GM23338 (cell line): Measurements from ENCODE around the gene TTC28. TPM values are rescaled to one million over a fixed set of nuclear protein-coding genes. Genes with fewer than 3 reads are reported as not detected.

Experiments
- ATAC-seq: fragments of 200-7000 bp; cut with Tn5 transposase; 3 replicates; pipeline ENCODE4 v1.9.1; 2020
- DNase-seq: peaks from one replicate; pipeline ENCODE4 v3.0.0-alpha.2; 2015; ENCODE audit warnings: low spot score
- H2AFZ ChIP-seq: fragments of 200-600 bp; sonication (generic); 2 replicates; pipeline ENCODE4 v1.8.0; 2016; ENCODE audit warnings: antibody characterized with exemption, mild to moderate bottlenecking, moderate library complexity
- H3F3A ChIP-seq: fragments of 200-600 bp; sonication (generic); replicated peaks from 2 replicates; pipeline ENCODE4 v1.8.0; 2017; ENCODE audit warnings: antibody characterized with exemption, mixed run types, low read depth
- H3K27ac ChIP-seq: fragments of 200-600 bp; sonication (generic); 2 replicates; pipeline ENCODE4 v1.6.1; 2016; ENCODE audit warnings: low read depth
- H3K27me3 ChIP-seq: fragments of 200-600 bp; sonication (generic); 2 replicates; pipeline ENCODE4 v1.8.0; 2016; ENCODE audit warnings: mild to moderate bottlenecking, mixed run types, moderate library complexity; ENCODE audit not compliant: insufficient read depth
- H3K36me3 ChIP-seq: fragments of 200-600 bp; sonication (generic); 2 replicates; pipeline ENCODE4 v1.8.0; 2016; ENCODE audit warnings: mild to moderate bottlenecking; ENCODE audit not compliant: insufficient read depth
- H3K4me1 ChIP-seq: fragments of 200-600 bp; sonication (generic); 2 replicates; pipeline ENCODE4 v1.8.0; 2016; ENCODE audit warnings: mild to moderate bottlenecking, moderate library complexity; ENCODE audit not compliant: insufficient read depth
- H3K4me2 ChIP-seq: fragments of 200-600 bp; sonication (generic); 2 replicates; pipeline ENCODE4 v1.7.1; 2017; ENCODE audit warnings: mixed run types
- H3K4me3 ChIP-seq: fragments of 200-600 bp; sonication (generic); 2 replicates; pipeline ENCODE4 v1.6.1; 2016; ENCODE audit warnings: mixed run types
- H3K79me2 ChIP-seq: fragments of 200-600 bp; sonication (generic); replicated peaks from 2 replicates; pipeline ENCODE4 v1.8.0; 2017; ENCODE audit warnings: mild to moderate bottlenecking; ENCODE audit not compliant: insufficient read depth
- H3K9me2 ChIP-seq: fragments of 200-600 bp; sonication (generic); 2 replicates; pipeline ENCODE4 v1.8.0; 2017; ENCODE audit not compliant: insufficient read depth
- H4K20me1 ChIP-seq: fragments of 200-600 bp; sonication (generic); replicated peaks from 2 replicates; pipeline ENCODE4 v1.8.0; 2017; ENCODE audit warnings: mild to moderate bottlenecking; ENCODE audit not compliant: insufficient read depth
- H3K27ac Mint-ChIP-seq: 2 replicates; pipeline ENCODE4 v1.8.0; 2020; ENCODE audit warnings: inconsistent platforms, mild to moderate bottlenecking, moderate library complexity, mixed read lengths
- H3K27me3 Mint-ChIP-seq: 3 replicates; pipeline ENCODE4 v1.8.0; 2022; ENCODE audit warnings: low read depth, mild to moderate bottlenecking, moderate library complexity, mixed read lengths, inconsistent platforms; ENCODE audit not compliant: insufficient read depth, poor library complexity
- H3K36me3 Mint-ChIP-seq: 3 replicates; pipeline ENCODE4 v1.8.0; 2021; ENCODE audit warnings: low read depth, mild to moderate bottlenecking, inconsistent platforms, moderate library complexity, mixed read lengths
- H3K4me1 Mint-ChIP-seq: 3 replicates; pipeline ENCODE4 v1.8.0; 2020; ENCODE audit warnings: mild to moderate bottlenecking, inconsistent platforms, mixed read lengths
- H3K4me3 Mint-ChIP-seq: 3 replicates; pipeline ENCODE4 v1.8.0; 2021; ENCODE audit warnings: moderate library complexity, mild to moderate bottlenecking, inconsistent platforms, mixed read lengths
- H3K9me3 Mint-ChIP-seq: 3 replicates; pipeline ENCODE4 v1.8.0; 2020; ENCODE audit warnings: moderate library complexity, mild to moderate bottlenecking, inconsistent platforms, mixed read lengths
- CREB1 ChIP-seq: fragments of 250-450 bp; sonication (Bioruptor Pico); IDR thresholded peaks from 2 replicates; pipeline ENCODE4 v1.5.0; 2020; ENCODE audit warnings: low read depth, mild to moderate bottlenecking, moderate library complexity
- EZH2phosphoT487 ChIP-seq: fragments of 200-600 bp; sonication (generic); IDR thresholded peaks from one replicate; pipeline ENCODE4 v1.8.1; 2018; ENCODE audit warnings: antibody characterized with exemption; ENCODE audit not compliant: unreplicated experiment
- NANOG ChIP-seq: IDR thresholded peaks from 2 replicates; pipeline ENCODE4 v1.6.1; 2016; ENCODE audit warnings: antibody characterized with exemption, borderline replicate concordance
- STAT1 ChIP-seq: IDR thresholded peaks from one replicate; pipeline ENCODE4 v1.6.1; 2016; ENCODE audit warnings: antibody characterized with exemption; ENCODE audit not compliant: unreplicated experiment
- ZNF114 ChIP-seq: fragments of 250-450 bp; sonication (Bioruptor Pico); IDR thresholded peaks from 2 replicates; pipeline ENCODE4 v1.5.0; 2020; ENCODE audit warnings: mild to moderate bottlenecking, moderate library complexity
- polyA plus RNA-seq: library from polyadenylated mRNA; unstranded; fragments of >200 nt; fragmentation: Nextera tagmentation; extraction: Ambion mirVana; gene quantifications from 2 replicates; pipeline ENCODE4 v1.2.1, GENCODE V29; 2016
- total RNA-seq: library from RNA; depleted of rRNA; stranded (reverse); fragments of >200 nt; shearing (Covaris generic); gene quantifications from 2 replicates; pipeline ENCODE4 v1.2.3, GENCODE V29; 2014
- TF ChIP-seq, protein P1 (sequence below): fragments of 250-450 bp; sonication (Bioruptor Pico); IDR thresholded peaks from 2 replicates; pipeline ENCODE4 v1.5.0; 2020; ENCODE audit warnings: mild to moderate bottlenecking, moderate library complexity
- TF ChIP-seq, protein P2 (sequence below): IDR thresholded peaks from 2 replicates; pipeline ENCODE4 v1.6.1; 2016; ENCODE audit warnings: antibody characterized with exemption
- TF ChIP-seq, protein P3 (sequence below): IDR thresholded peaks from one replicate; pipeline ENCODE4 v1.6.1; 2018; ENCODE audit warnings: antibody characterized with exemption; ENCODE audit not compliant: unreplicated experiment

The TTC28 gene
- total and polyA plus RNA-seq, 2 experiments from 2014 or later: 4.5 to 16.1 TPM

DNA sequence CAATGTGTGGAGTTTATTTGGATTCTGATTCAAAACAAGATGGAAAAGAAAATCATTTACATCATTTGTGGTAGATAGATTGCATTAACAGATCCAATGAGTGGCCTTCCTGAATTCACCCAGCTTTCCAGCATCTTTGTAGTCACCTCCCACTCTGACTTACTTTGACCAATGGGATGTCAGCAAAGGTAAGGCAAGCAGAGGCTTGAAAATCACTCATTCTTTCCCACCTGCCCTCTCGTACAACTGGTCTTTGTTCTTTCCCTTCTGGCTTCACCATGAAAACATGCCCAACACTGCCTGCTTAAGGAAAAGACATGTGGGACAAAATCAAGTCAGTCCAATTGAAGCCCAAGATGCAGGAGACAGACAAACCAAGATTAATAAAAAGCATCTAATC, 202.1 kb downstream of the TTC28 start (continued):
- TF ChIP-seq, protein P1, sequence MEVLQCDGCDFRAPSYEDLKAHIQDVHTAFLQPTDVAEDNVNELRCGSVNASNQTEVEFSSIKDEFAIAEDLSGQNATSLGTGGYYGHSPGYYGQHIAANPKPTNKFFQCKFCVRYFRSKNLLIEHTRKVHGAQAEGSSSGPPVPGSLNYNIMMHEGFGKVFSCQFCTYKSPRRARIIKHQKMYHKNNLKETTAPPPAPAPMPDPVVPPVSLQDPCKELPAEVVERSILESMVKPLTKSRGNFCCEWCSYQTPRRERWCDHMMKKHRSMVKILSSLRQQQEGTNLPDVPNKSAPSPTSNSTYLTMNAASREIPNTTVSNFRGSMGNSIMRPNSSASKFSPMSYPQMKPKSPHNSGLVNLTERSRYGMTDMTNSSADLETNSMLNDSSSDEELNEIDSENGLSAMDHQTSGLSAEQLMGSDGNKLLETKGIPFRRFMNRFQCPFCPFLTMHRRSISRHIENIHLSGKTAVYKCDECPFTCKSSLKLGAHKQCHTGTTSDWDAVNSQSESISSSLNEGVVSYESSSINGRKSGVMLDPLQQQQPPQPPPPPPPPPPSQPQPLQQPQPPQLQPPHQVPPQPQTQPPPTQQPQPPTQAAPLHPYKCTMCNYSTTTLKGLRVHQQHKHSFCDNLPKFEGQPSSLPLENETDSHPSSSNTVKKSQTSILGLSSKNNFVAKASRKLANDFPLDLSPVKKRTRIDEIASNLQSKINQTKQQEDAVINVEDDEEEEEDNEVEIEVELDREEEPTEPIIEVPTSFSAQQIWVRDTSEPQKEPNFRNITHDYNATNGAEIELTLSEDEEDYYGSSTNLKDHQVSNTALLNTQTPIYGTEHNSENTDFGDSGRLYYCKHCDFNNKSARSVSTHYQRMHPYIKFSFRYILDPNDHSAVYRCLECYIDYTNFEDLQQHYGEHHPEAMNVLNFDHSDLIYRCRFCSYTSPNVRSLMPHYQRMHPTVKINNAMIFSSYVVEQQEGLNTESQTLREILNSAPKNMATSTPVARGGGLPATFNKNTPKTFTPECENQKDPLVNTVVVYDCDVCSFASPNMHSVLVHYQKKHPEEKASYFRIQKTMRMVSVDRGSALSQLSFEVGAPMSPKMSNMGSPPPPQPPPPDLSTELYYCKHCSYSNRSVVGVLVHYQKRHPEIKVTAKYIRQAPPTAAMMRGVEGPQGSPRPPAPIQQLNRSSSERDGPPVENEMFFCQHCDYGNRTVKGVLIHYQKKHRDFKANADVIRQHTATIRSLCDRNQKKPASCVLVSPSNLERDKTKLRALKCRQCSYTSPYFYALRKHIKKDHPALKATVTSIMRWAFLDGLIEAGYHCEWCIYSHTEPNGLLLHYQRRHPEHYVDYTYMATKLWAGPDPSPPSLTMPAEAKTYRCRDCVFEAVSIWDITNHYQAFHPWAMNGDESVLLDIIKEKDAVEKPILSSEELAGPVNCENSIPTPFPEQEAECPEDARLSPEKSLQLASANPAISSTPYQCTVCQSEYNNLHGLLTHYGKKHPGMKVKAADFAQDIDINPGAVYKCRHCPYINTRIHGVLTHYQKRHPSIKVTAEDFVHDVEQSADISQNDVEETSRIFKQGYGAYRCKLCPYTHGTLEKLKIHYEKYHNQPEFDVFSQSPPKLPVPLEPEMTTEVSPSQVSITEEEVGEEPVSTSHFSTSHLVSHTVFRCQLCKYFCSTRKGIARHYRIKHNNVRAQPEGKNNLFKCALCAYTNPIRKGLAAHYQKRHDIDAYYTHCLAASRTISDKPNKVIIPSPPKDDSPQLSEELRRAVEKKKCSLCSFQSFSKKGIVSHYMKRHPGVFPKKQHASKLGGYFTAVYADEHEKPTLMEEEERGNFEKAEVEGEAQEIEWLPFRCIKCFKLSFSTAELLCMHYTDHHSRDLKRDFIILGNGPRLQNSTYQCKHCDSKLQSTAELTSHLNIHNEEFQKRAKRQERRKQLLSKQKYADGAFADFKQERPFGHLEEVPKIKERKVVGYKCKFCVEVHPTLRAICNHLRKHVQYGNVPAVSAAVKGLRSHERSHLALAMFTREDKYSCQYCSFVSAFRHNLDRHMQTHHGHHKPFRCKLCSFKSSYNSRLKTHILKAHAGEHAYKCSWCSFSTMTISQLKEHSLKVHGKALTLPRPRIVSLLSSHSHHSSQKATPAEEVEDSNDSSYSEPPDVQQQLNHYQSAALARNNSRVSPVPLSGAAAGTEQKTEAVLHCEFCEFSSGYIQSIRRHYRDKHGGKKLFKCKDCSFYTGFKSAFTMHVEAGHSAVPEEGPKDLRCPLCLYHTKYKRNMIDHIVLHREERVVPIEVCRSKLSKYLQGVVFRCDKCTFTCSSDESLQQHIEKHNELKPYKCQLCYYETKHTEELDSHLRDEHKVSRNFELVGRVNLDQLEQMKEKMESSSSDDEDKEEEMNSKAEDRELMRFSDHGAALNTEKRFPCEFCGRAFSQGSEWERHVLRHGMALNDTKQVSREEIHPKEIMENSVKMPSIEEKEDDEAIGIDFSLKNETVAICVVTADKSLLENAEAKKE (CRISPR knock-in tag): no peak
- TF ChIP-seq STAT1 (no peak), NANOG (no peak)

DNA sequence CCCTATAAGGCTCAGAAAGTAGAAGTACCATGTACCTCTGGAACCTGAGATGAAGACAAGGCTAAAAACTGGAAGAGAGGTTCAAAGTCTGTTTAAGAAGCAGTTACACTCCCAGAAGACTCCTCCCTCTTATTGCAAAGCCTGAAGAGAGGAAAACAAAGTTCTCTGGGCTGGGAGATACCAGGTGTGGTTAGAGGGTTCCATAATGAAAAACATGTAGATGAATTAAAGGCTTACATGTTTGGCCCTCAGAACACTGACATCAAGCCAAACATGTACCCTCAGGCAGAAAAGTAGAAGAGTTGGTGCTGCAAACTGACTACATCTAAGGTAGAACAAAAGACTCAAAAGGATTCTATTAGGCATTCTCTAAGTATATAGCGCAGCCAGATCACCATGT, 205.3 kb downstream of the TTC28 start:
- H3K27ac Mint-ChIP-seq: no peak overlapping the region
- H3K9me2 ChIP-seq: no peaks in the 10 kb centered on the region
- no peaks in the 10 kb centered on the region for H3F3A ChIP-seq
- H3K27me3 Mint-ChIP-seq: no peaks in the 10 kb centered on the region
- DNase-seq: no peak
- no peak overlapping the region for H3K4me3 Mint-ChIP-seq
- H3K4me2 ChIP-seq: no peak overlapping the region
- ATAC-seq: no peak
- no peaks in the 10 kb centered on the region for H3K9me3 Mint-ChIP-seq
- no peak overlapping the region for H3K27ac ChIP-seq
- H3K79me2 ChIP-seq: no peaks in the 10 kb centered on the region
- H3K4me1 ChIP-seq: no peaks in the 10 kb centered on the region
- H3K4me1 Mint-ChIP-seq: peaks cover 4% of the 10 kb centered on the region; the same call in 2 of the 3 replicates
- H4K20me1 ChIP-seq: no peaks in the 10 kb centered on the region
- H3K36me3 Mint-ChIP-seq: no peaks in the 10 kb centered on the region
- H3K4me3 ChIP-seq: no peak overlapping the region
- H2AFZ ChIP-seq: no peak overlapping the region
- H3K36me3 ChIP-seq: no peaks in the 10 kb centered on the region
- H3K27me3 ChIP-seq: no peaks in the 10 kb centered on the region
- TF ChIP-seq, protein P2, sequence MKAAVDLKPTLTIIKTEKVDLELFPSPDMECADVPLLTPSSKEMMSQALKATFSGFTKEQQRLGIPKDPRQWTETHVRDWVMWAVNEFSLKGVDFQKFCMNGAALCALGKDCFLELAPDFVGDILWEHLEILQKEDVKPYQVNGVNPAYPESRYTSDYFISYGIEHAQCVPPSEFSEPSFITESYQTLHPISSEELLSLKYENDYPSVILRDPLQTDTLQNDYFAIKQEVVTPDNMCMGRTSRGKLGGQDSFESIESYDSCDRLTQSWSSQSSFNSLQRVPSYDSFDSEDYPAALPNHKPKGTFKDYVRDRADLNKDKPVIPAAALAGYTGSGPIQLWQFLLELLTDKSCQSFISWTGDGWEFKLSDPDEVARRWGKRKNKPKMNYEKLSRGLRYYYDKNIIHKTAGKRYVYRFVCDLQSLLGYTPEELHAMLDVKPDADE: no peak
- TF ChIP-seq CREB1 (CRISPR knock-in tag) (no peak), EZH2phosphoT487 (no peak), ZNF114 (CRISPR knock-in tag) (no peak)
- TF ChIP-seq, protein P3, sequence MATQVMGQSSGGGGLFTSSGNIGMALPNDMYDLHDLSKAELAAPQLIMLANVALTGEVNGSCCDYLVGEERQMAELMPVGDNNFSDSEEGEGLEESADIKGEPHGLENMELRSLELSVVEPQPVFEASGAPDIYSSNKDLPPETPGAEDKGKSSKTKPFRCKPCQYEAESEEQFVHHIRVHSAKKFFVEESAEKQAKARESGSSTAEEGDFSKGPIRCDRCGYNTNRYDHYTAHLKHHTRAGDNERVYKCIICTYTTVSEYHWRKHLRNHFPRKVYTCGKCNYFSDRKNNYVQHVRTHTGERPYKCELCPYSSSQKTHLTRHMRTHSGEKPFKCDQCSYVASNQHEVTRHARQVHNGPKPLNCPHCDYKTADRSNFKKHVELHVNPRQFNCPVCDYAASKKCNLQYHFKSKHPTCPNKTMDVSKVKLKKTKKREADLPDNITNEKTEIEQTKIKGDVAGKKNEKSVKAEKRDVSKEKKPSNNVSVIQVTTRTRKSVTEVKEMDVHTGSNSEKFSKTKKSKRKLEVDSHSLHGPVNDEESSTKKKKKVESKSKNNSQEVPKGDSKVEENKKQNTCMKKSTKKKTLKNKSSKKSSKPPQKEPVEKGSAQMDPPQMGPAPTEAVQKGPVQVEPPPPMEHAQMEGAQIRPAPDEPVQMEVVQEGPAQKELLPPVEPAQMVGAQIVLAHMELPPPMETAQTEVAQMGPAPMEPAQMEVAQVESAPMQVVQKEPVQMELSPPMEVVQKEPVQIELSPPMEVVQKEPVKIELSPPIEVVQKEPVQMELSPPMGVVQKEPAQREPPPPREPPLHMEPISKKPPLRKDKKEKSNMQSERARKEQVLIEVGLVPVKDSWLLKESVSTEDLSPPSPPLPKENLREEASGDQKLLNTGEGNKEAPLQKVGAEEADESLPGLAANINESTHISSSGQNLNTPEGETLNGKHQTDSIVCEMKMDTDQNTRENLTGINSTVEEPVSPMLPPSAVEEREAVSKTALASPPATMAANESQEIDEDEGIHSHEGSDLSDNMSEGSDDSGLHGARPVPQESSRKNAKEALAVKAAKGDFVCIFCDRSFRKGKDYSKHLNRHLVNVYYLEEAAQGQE: no peak
